ENCODE measurements around the gene ROR2.

Gene ROR2

GRCh38 chr9:91834740-91835139, 115.3 kb downstream of the ROR2 start:
- in situ Hi-C loops (cut with MboI; ENCODE audit: low pct_unique_long_range_greater_than_20kb, low sequenced_read_pairs) = no loop called here
- DNase-seq = no peak

GRCh38 chr9:91833878-91834255, 116.2 kb downstream of the ROR2 start:
- no peak for DNase-seq
- in situ Hi-C loops (cut with MboI; ENCODE audit: low pct_unique_long_range_greater_than_20kb, low sequenced_read_pairs) = no loop called here

- in situ Hi-C loops (cut with MboI; ENCODE audit: low pct_unique_long_range_greater_than_20kb, low sequenced_read_pairs) = no loop called here
- no peak for DNase-seq
Measured at GRCh38 chr9:91833096-91833877, 116.7 kb downstream of the ROR2 start.

GRCh38 chr9:91832322-91832721, 117.7 kb downstream of the ROR2 start:
- DNase-seq = no peak
- in situ Hi-C loops (cut with MboI; ENCODE audit: low pct_unique_long_range_greater_than_20kb, low sequenced_read_pairs) = no loop called here

GRCh38 chr9:91825866-91826265, 124.2 kb downstream of the ROR2 start:
- in situ Hi-C loops (cut with MboI; ENCODE audit: low pct_unique_long_range_greater_than_20kb, low sequenced_read_pairs) = no loop called here
- DNase-seq = no peak

GRCh38 chr9:91825422-91825821, 124.6 kb downstream of the ROR2 start:
- DNase-seq = no peak
- in situ Hi-C loops (cut with MboI; ENCODE audit: low pct_unique_long_range_greater_than_20kb, low sequenced_read_pairs) = no loop called here

GRCh38 chr9:91824601-91825305, 125.3 kb downstream of the ROR2 start:
- DNase-seq = no peak
- in situ Hi-C loops (cut with MboI; ENCODE audit: low pct_unique_long_range_greater_than_20kb, low sequenced_read_pairs) = no loop called here

GRCh38 chr9:91824151-91824550, 125.9 kb downstream of the ROR2 start:
- in situ Hi-C loops (cut with MboI; ENCODE audit: low pct_unique_long_range_greater_than_20kb, low sequenced_read_pairs) = no loop called here
- no peak for DNase-seq

- no peak for DNase-seq
Measured at GRCh38 chr9:91820949-91821880, 128.8 kb downstream of the ROR2 start.

GRCh38 chr9:91820126-91820750, 129.8 kb downstream of the ROR2 start:
- in situ Hi-C loops (cut with MboI; ENCODE audit: low pct_unique_long_range_greater_than_20kb, low sequenced_read_pairs) = no loop called here
- DNase-seq = no peak

More at GRCh38 chr9:91820949-91821880, 128.8 kb downstream of the ROR2 start:
- in situ Hi-C loops (cut with MboI; ENCODE audit: low pct_unique_long_range_greater_than_20kb, low sequenced_read_pairs) = no loop called here

GRCh38 chr9:91818647-91819403, 131.2 kb downstream of the ROR2 start:
- no peak for DNase-seq
- in situ Hi-C loops (cut with MboI; ENCODE audit: low pct_unique_long_range_greater_than_20kb, low sequenced_read_pairs) = no loop called here

GRCh38 chr9:91818225-91818585, 131.8 kb downstream of the ROR2 start:
- DNase-seq = no peak
- in situ Hi-C loops (cut with MboI; ENCODE audit: low pct_unique_long_range_greater_than_20kb, low sequenced_read_pairs) = no loop called here

- no peak for DNase-seq
- in situ Hi-C loops (cut with MboI; ENCODE audit: low pct_unique_long_range_greater_than_20kb, low sequenced_read_pairs) = no loop called here
Measured at GRCh38 chr9:91817493-91818224, 132.4 kb downstream of the ROR2 start.

GRCh38 chr9:91817106-91817492, 132.9 kb downstream of the ROR2 start:
- no peak for DNase-seq
- in situ Hi-C loops (cut with MboI; ENCODE audit: low pct_unique_long_range_greater_than_20kb, low sequenced_read_pairs) = no loop called here

- DNase-seq = no peak
- in situ Hi-C loops (cut with MboI; ENCODE audit: low pct_unique_long_range_greater_than_20kb, low sequenced_read_pairs) = no loop called here
Measured at GRCh38 chr9:91816356-91816755, 133.7 kb downstream of the ROR2 start.

GRCh38 chr9:91815896-91816295, 134.1 kb downstream of the ROR2 start:
- in situ Hi-C loops (cut with MboI; ENCODE audit: low pct_unique_long_range_greater_than_20kb, low sequenced_read_pairs) = no loop called here
- DNase-seq = no peak

- in situ Hi-C loops (cut with MboI; ENCODE audit: low pct_unique_long_range_greater_than_20kb, low sequenced_read_pairs) = no loop called here
- DNase-seq = no peak
Measured at GRCh38 chr9:91814753-91815152, 135.3 kb downstream of the ROR2 start.

- in situ Hi-C loops (cut with MboI; ENCODE audit: low pct_unique_long_range_greater_than_20kb, low sequenced_read_pairs) = no loop called here
Measured at GRCh38 chr9:91814201-91814600, 135.8 kb downstream of the ROR2 start.

More at GRCh38 chr9:91814201-91814600, 135.8 kb downstream of the ROR2 start:
- DNase-seq = no peak
